SK-N-MC (cell line): ENCODE data around the gene SMAP1.

Source experiments
- EZH2 ChIP-seq: fragments of 200-600 bp; sonication (generic); IDR thresholded peaks from one replicate; pipeline ENCODE4 v1.6.1; 2017; ENCODE audit warnings: antibody characterized with exemption
- FOXP2 ChIP-seq: optimal IDR thresholded peaks from 2 replicates; pipeline ENCODE3; 2011; ENCODE audit warnings: mild to moderate bottlenecking, moderate library complexity; ENCODE audit not compliant: insufficient read depth; ENCODE audit errors: extremely low read length, control extremely low read depth
- POLR2AphosphoS5 ChIP-seq: IDR thresholded peaks from 2 replicates; pipeline ENCODE4 v1.6.1; 2012; ENCODE audit warnings: mild to moderate bottlenecking, low read depth, low read length, borderline replicate concordance

- TF ChIP-seq POLR2AphosphoS5 (no peak), EZH2 (no peak), FOXP2 (no peak)
These were observed 46.9 kb upstream of the SMAP1 start for GRCh38 chr6:70620746-70621145.
